HG02763 (cell line): Measurements from ENCODE around the gene PSMF1.

Source experiments
- ATAC-seq: cut with Tn5 transposase; IDR thresholded peaks from one replicate; pipeline ENCODE4 v1.9.1; 2021; ENCODE audit warnings: mild to moderate bottlenecking, moderate library complexity; ENCODE audit not compliant: unreplicated experiment

Gene PSMF1

GRCh38 chr20:1118336-1119127 is at the start of gene PSMF1:
TSS of gene PSMF1 (plus strand) at chr20:1118602. CDS start at chr20:1118774, 172 bp downstream.
- ATAC-seq, result peak; percentile 92

- no peak for ATAC-seq
These were observed 46.1 kb upstream of the PSMF1 start for GRCh38 chr20:1072258-1072657.

GRCh38 chr20:1075616-1076015 is 42.8 kb upstream of the PSMF1 start:
- ATAC-seq, result peak; percentile 47

GRCh38 chr20:1081891-1082290 is 36.5 kb upstream of the PSMF1 start:
- no peak for ATAC-seq

GRCh38 chr20:1083431-1084080 is 34.8 kb upstream of the PSMF1 start:
- ATAC-seq, result no peak

- ATAC-seq, result no peak
These were observed 32.7 kb upstream of the PSMF1 start for GRCh38 chr20:1085492-1086276.

GRCh38 chr20:1086277-1087213 is 31.9 kb upstream of the PSMF1 start:
- ATAC-seq, result no peak

- ATAC-seq, result no peak
These were observed 31.0 kb upstream of the PSMF1 start for GRCh38 chr20:1087311-1087905.

- ATAC-seq, result no peak
These were observed 23.7 kb upstream of the PSMF1 start for GRCh38 chr20:1094751-1095150.

GRCh38 chr20:1101533-1101932 is 16.9 kb upstream of the PSMF1 start:
- ATAC-seq, result no peak

- no peak for ATAC-seq
These were observed 16.4 kb upstream of the PSMF1 start for GRCh38 chr20:1102016-1102415.

GRCh38 chr20:1103751-1104150 is 14.7 kb upstream of the PSMF1 start:
- no peak for ATAC-seq

GRCh38 chr20:1105599-1106194 is 12.7 kb upstream of the PSMF1 start:
- no peak for ATAC-seq

- ATAC-seq, result no peak
These were observed 11.2 kb upstream of the PSMF1 start for GRCh38 chr20:1107176-1107575.

- ATAC-seq, result no peak
These were observed 9.9 kb upstream of the PSMF1 start for GRCh38 chr20:1108437-1108920.

- ATAC-seq, result no peak
These were observed 5.5 kb upstream of the PSMF1 start for GRCh38 chr20:1112908-1113307.

- no peak for ATAC-seq
These were observed 432 bp upstream of the PSMF1 start for GRCh38 chr20:1118004-1118335.

GRCh38 chr20:1119128-1119505 is 715 bp downstream of the PSMF1 start:
- peak; percentile 4 for ATAC-seq

- no peak for ATAC-seq
These were observed 1.1 kb downstream of the PSMF1 start for GRCh38 chr20:1119524-1119923.

GRCh38 chr20:1121429-1121828 is 3.0 kb downstream of the PSMF1 start:
- no peak for ATAC-seq
